Activated CD4-positive, alpha-beta T cell treated with anti-CD3 and anti-CD28 coated beads, Interleukin-2, amount 10 ng/mL, durations not matched to agents 7 days and 5 days (primary cell): ENCODE data around the gene TSPOAP1. TPM values are rescaled to one million over a fixed set of nuclear protein-coding genes. Genes with fewer than 3 reads are reported as not detected.
"Not testable (repeated sequence)": the region's sequence is repeated elsewhere in the genome, so short reads cannot be mapped to it uniquely, and the experiment has no call there.

Experiments
- CTCF ChIA-PET: fragments of 350-600 bp; sonication (Branson Sonifier 250); formaldehyde crosslinking; loops from one replicate; lab custom pipeline; 2021; ENCODE audit warnings: antibody characterized with exemption; lab: Charles Lee
- POLR2A ChIA-PET: fragments of 350-600 bp; sonication (Branson Sonifier 250); formaldehyde crosslinking; loops from one replicate; lab custom pipeline; 2021; ENCODE audit warnings: antibody characterized with exemption; lab: Charles Lee
- DNase-seq: peaks from one replicate; pipeline ENCODE4 v3.0.0-alpha.2; 2020
- H3K27ac Mint-ChIP-seq: one replicate; pipeline ENCODE4 v1.8.0; 2021; ENCODE audit warnings: mild to moderate bottlenecking, moderate library complexity, mixed read lengths
- H3K27me3 Mint-ChIP-seq: one replicate; pipeline ENCODE4 v1.8.0; 2021; ENCODE audit warnings: mixed read lengths
- H3K36me3 Mint-ChIP-seq: one replicate; pipeline ENCODE4 v1.8.0; 2021; ENCODE audit warnings: low read depth, mixed read lengths
- H3K4me1 Mint-ChIP-seq: one replicate; pipeline ENCODE4 v1.8.0; 2021; ENCODE audit warnings: mixed read lengths
- H3K4me3 Mint-ChIP-seq: one replicate; pipeline ENCODE4 v1.8.0; 2021; ENCODE audit warnings: mild to moderate bottlenecking, moderate library complexity, mixed read lengths
- H3K9me3 Mint-ChIP-seq: one replicate; pipeline ENCODE4 v1.8.0; 2021; ENCODE audit warnings: mixed read lengths
- total RNA-seq, 2 experiments: library from RNA; stranded (reverse); gene quantifications; one replicate each; pipeline ENCODE4 v1.2.3, GENCODE V29; 2021

Gene TSPOAP1
- total RNA-seq, 2 experiments from 2014 or later: 44.1 to 57.5 TPM

- CTCF ChIA-PET: interaction anchor here (0.7 to 4.6 kb wide), 18 partner anchors 8 to 94 kb away, joined by 3 to 26 read pairs (median 4); partner anchors contain the start of genes RNF43 and SUPT4H1
Observed at GRCh38 chr17:58344047-58344790, 15.6 kb upstream of the TSPOAP1 start.

GRCh38 chr17:58343131-58343530, 14.5 kb upstream of the TSPOAP1 start:
- Mint-ChIP-seq H3K27ac (peak overlapping the region; percentile 84), H3K4me1 (peaks cover 68% of the 10 kb centered on the region)

More at GRCh38 chr17:58344047-58344790, 15.6 kb upstream of the TSPOAP1 start:
- H3K9me3 Mint-ChIP-seq: no peaks in the 10 kb centered on the region
- H3K4me1 Mint-ChIP-seq: peaks cover 79% of the 10 kb centered on the region
- peak; percentile 90 for DNase-seq
- H3K4me3 Mint-ChIP-seq: peak overlapping the region; percentile 93
- POLR2A ChIA-PET: interaction anchor here (0.6 to 10.3 kb wide), 12 partner anchors 8 to 1420 kb away, joined by 3 to 244 read pairs (median 6); partner anchors contain the start of genes RNF43, SRSF1, SUPT4H1 and TSPOAP1
- H3K27ac Mint-ChIP-seq: peak overlapping the region; percentile 84
- no peaks in the 10 kb centered on the region for H3K27me3 Mint-ChIP-seq
- H3K36me3 Mint-ChIP-seq: peaks cover 94% of the 10 kb centered on the region

GRCh38 chr17:58341861-58342475, 13.4 kb upstream of the TSPOAP1 start:
- H3K27ac Mint-ChIP-seq: peak overlapping the region; percentile 84
- no peak for DNase-seq
- H3K27me3 Mint-ChIP-seq: no peaks in the 10 kb centered on the region
- ChIA-PET POLR2A (interaction anchor here (0.6 to 10.3 kb wide), 4 partner anchors 8 to 1413 kb away, joined by 4 to 244 read pairs (median 118); partner anchors contain the start of genes SUPT4H1 and TSPOAP1), CTCF (interaction anchor here (0.6 to 2.8 kb wide), 7 partner anchors 16 to 170 kb away, joined by 3 to 13 read pairs (median 3); partner anchors contain the start of gene RNF43)
- peaks cover 58% of the 10 kb centered on the region for H3K4me1 Mint-ChIP-seq
- peaks cover 91% of the 10 kb centered on the region for H3K36me3 Mint-ChIP-seq
- H3K9me3 Mint-ChIP-seq: no peaks in the 10 kb centered on the region
- peak overlapping the region; percentile 93 for H3K4me3 Mint-ChIP-seq

More at GRCh38 chr17:58343131-58343530, 14.5 kb upstream of the TSPOAP1 start:
- no peak for DNase-seq
- ChIA-PET CTCF (interaction anchor here (0.9 to 4.6 kb wide), 9 partner anchors 8 to 169 kb away, joined by 3 to 26 read pairs (median 13); partner anchors contain the start of genes RNF43 and SUPT4H1), POLR2A (interaction anchor here (0.7 to 10.3 kb wide), 5 partner anchors 8 to 75 kb away, joined by 4 to 244 read pairs (median 66); partner anchors contain the start of genes SUPT4H1 and TSPOAP1)
- Mint-ChIP-seq H3K9me3 (no peaks in the 10 kb centered on the region), H3K27me3 (no peaks in the 10 kb centered on the region), H3K4me3 (peak overlapping the region; percentile 93), H3K36me3 (peaks cover 93% of the 10 kb centered on the region)

GRCh38 chr17:58341136-58341860, 12.7 kb upstream of the TSPOAP1 start:
- Mint-ChIP-seq H3K4me3 (peak overlapping the region; percentile 93), H3K27ac (peak overlapping the region; percentile 99), H3K36me3 (peaks cover 85% of the 10 kb centered on the region), H3K4me1 (peaks cover 58% of the 10 kb centered on the region)
- ChIA-PET CTCF (interaction anchor here (0.8 to 5.0 kb wide), 5 partner anchors 11 to 76 kb away, joined by 3 to 26 read pairs (median 4); partner anchors contain the start of genes RNF43 and SUPT4H1), POLR2A (interaction anchor here (0.6 to 10.3 kb wide), 5 partner anchors 7 to 1496 kb away, joined by 3 to 244 read pairs (median 66); partner anchors contain the start of genes SUPT4H1 and TSPOAP1)
- not testable (repeated sequence) for DNase-seq, H3K9me3 Mint-ChIP-seq, H3K27me3 Mint-ChIP-seq

- Mint-ChIP-seq H3K27ac (peak overlapping the region; percentile 99), H3K4me3 (peak overlapping the region; percentile 93), H3K27me3 (no peaks in the 10 kb centered on the region), H3K9me3 (no peaks in the 10 kb centered on the region), H3K36me3 (peaks cover 76% of the 10 kb centered on the region), H3K4me1 (peaks cover 54% of the 10 kb centered on the region)
- no peak for DNase-seq
- ChIA-PET POLR2A (interaction anchor here (8.2 to 10.3 kb wide), 3 partner anchors 6 to 14 kb away, joined by 66 to 244 read pairs (median 171); partner anchors contain the start of genes SUPT4H1 and TSPOAP1), CTCF (interaction anchor here (0.8 to 5.0 kb wide), 5 partner anchors 12 to 77 kb away, joined by 4 to 26 read pairs (median 6); partner anchors contain the start of genes RNF43 and SUPT4H1)
Observed at GRCh38 chr17:58340405-58340876, 11.8 kb upstream of the TSPOAP1 start.

- Mint-ChIP-seq H3K4me3 (peak overlapping the region; percentile 93), H3K4me1 (peaks cover 48% of the 10 kb centered on the region), H3K27me3 (no peaks in the 10 kb centered on the region), H3K9me3 (no peaks in the 10 kb centered on the region), H3K27ac (peak overlapping the region; percentile 99), H3K36me3 (peaks cover 71% of the 10 kb centered on the region)
- ChIA-PET POLR2A (interaction anchor here (8.2 to 10.3 kb wide), 3 partner anchors 6 to 13 kb away, joined by 66 to 244 read pairs (median 171); partner anchors contain the start of genes SUPT4H1 and TSPOAP1), CTCF (interaction anchor here (1.0 to 5.0 kb wide), 4 partner anchors 12 to 78 kb away, joined by 5 to 26 read pairs (median 8); partner anchors contain the start of genes RNF43 and SUPT4H1)
- peak; percentile 47 for DNase-seq
Observed at GRCh38 chr17:58339755-58340404, 11.3 kb upstream of the TSPOAP1 start.

- peak overlapping the region; percentile 93 for H3K4me3 Mint-ChIP-seq
- peaks cover 47% of the 10 kb centered on the region for H3K4me1 Mint-ChIP-seq
- ChIA-PET CTCF (interaction anchor here (1.0 to 5.0 kb wide), 4 partner anchors 13 to 78 kb away, joined by 5 to 26 read pairs (median 6); partner anchors contain the start of genes RNF43 and SUPT4H1), POLR2A (interaction anchor here (1.5 to 10.3 kb wide), 5 partner anchors 5 to 22 kb away, joined by 3 to 244 read pairs (median 171); partner anchors contain the start of genes SUPT4H1 and TSPOAP1)
- no peaks in the 10 kb centered on the region for H3K9me3 Mint-ChIP-seq
- DNase-seq: peak; percentile 74
- H3K27ac Mint-ChIP-seq: peak overlapping the region; percentile 99
- H3K36me3 Mint-ChIP-seq: peaks cover 71% of the 10 kb centered on the region
- no peaks in the 10 kb centered on the region for H3K27me3 Mint-ChIP-seq
Observed at GRCh38 chr17:58338841-58339754, 10.5 kb upstream of the TSPOAP1 start.

GRCh38 chr17:58338454-58338840, 9.9 kb upstream of the TSPOAP1 start:
- Mint-ChIP-seq H3K9me3 (no peaks in the 10 kb centered on the region), H3K4me3 (peak overlapping the region; percentile 93), H3K36me3 (peaks cover 66% of the 10 kb centered on the region), H3K4me1 (peaks cover 42% of the 10 kb centered on the region), H3K27me3 (no peaks in the 10 kb centered on the region), H3K27ac (peak overlapping the region; percentile 99)
- DNase-seq: peak; percentile 48
- ChIA-PET POLR2A (interaction anchor here (1.5 to 10.3 kb wide), 4 partner anchors 5 to 21 kb away, joined by 3 to 244 read pairs (median 118); partner anchors contain the start of genes SUPT4H1 and TSPOAP1), CTCF (interaction anchor here (1.1 to 5.0 kb wide), 7 partner anchors 9 to 119 kb away, joined by 3 to 26 read pairs (median 5); partner anchors contain the start of genes MKS1, RNF43, SUPT4H1 and TSPOAP1)

- Mint-ChIP-seq H3K36me3 (peaks cover 63% of the 10 kb centered on the region), H3K27ac (peak overlapping the region; percentile 99), H3K9me3 (no peaks in the 10 kb centered on the region), H3K4me3 (peak overlapping the region; percentile 93), H3K4me1 (peaks cover 36% of the 10 kb centered on the region), H3K27me3 (no peaks in the 10 kb centered on the region)
- ChIA-PET POLR2A (interaction anchor here (0.6 to 10.3 kb wide), 7 partner anchors 6 to 87 kb away, joined by 3 to 244 read pairs (median 6); partner anchors contain the start of genes SUPT4H1 and TSPOAP1), CTCF (interaction anchor here (0.8 to 5.0 kb wide), 9 partner anchors 9 to 118 kb away, joined by 3 to 26 read pairs (median 4); partner anchors contain the start of genes MKS1, SUPT4H1 and TSPOAP1)
- DNase-seq: peak; percentile 95
Observed at GRCh38 chr17:58337600-58338453, 9.2 kb upstream of the TSPOAP1 start.
